ENCODE measurements around the gene LSAMP.

Gene LSAMP

GRCh38 chr3:116160594-116160993 is 284.7 kb downstream of the LSAMP start:
- no peak for DNase-seq

GRCh38 chr3:116155841-116156240 is 289.4 kb downstream of the LSAMP start:
- DNase-seq, result no peak

- DNase-seq, result no peak
These were observed 290.9 kb downstream of the LSAMP start for GRCh38 chr3:116154389-116154788.

GRCh38 chr3:116153174-116153573 is 292.1 kb downstream of the LSAMP start:
- peak; percentile 28 for DNase-seq

- DNase-seq, result no peak
These were observed 294.6 kb downstream of the LSAMP start for GRCh38 chr3:116150655-116151167.

- peak; percentile 6 for DNase-seq
These were observed 296.1 kb downstream of the LSAMP start for GRCh38 chr3:116148881-116149851.

GRCh38 chr3:116145613-116146012 is 299.7 kb downstream of the LSAMP start:
- peak; percentile 2 for DNase-seq

- no peak for DNase-seq
These were observed 303.6 kb downstream of the LSAMP start for GRCh38 chr3:116141724-116142123.

GRCh38 chr3:116140100-116140689 is 305.1 kb downstream of the LSAMP start:
- peak; percentile 82 for DNase-seq

- no peak for DNase-seq
These were observed 305.6 kb downstream of the LSAMP start for GRCh38 chr3:116139641-116140040.

GRCh38 chr3:116135457-116136085 is 309.7 kb downstream of the LSAMP start:
- no peak for DNase-seq

- DNase-seq, result no peak
These were observed 315.9 kb downstream of the LSAMP start for GRCh38 chr3:116129187-116129946.

- DNase-seq, result no peak
These were observed 317.8 kb downstream of the LSAMP start for GRCh38 chr3:116127464-116127863.

- DNase-seq, result no peak
These were observed 321.1 kb downstream of the LSAMP start for GRCh38 chr3:116124166-116124565.

- DNase-seq, result no peak
These were observed 326.7 kb downstream of the LSAMP start for GRCh38 chr3:116118475-116119169.

- DNase-seq, result no peak
These were observed 330.7 kb downstream of the LSAMP start for GRCh38 chr3:116114586-116114985.

GRCh38 chr3:116112696-116113095 is 332.6 kb downstream of the LSAMP start:
- DNase-seq, result no peak

GRCh38 chr3:116111765-116112164 is 333.5 kb downstream of the LSAMP start:
- DNase-seq, result no peak

GRCh38 chr3:116103868-116104530 is 341.3 kb downstream of the LSAMP start:
- DNase-seq, result no peak

GRCh38 chr3:116102037-116102436 is 343.2 kb downstream of the LSAMP start:
- no peak for DNase-seq

- DNase-seq, result no peak
These were observed 348.1 kb downstream of the LSAMP start for GRCh38 chr3:116097226-116097625.

GRCh38 chr3:116096631-116097030 is 348.7 kb downstream of the LSAMP start:
- DNase-seq, result no peak
